Measurements from ENCODE around the gene WDR20. TPM values are rescaled to one million over a fixed set of nuclear protein-coding genes. Genes with fewer than 3 reads are reported as not detected.
A peak's percentile ranks its signal among the peaks of the same experiment; 100 is the strongest.
"Not testable (repeated sequence)": the region's sequence is repeated elsewhere in the genome, so short reads cannot be mapped to it uniquely, and the experiment has no call there.

The WDR20 gene
- total RNA-seq, 1 experiment from 2014 or later, result 21.6 TPM

- DNase-seq (ENCODE audit: low read depth), result no peak
Measured at GRCh38 chr14:102234331-102235264, 94.9 kb downstream of the WDR20 start.

GRCh38 chr14:102235275-102235897 lies 95.7 kb downstream of the WDR20 start:
- DNase-seq (ENCODE audit: low read depth), result peak; percentile 77

GRCh38 chr14:102236026-102236425 lies 96.3 kb downstream of the WDR20 start:
- DNase-seq (ENCODE audit: low read depth), result no peak

- no peak for DNase-seq (ENCODE audit: low read depth)
Measured at GRCh38 chr14:102238131-102238530, 98.4 kb downstream of the WDR20 start.

- no peak for DNase-seq (ENCODE audit: low read depth)
Measured at GRCh38 chr14:102238766-102239165, 99.1 kb downstream of the WDR20 start.

- DNase-seq (ENCODE audit: low read depth), result no peak
Measured at GRCh38 chr14:102239231-102239630, 99.5 kb downstream of the WDR20 start.

GRCh38 chr14:102240481-102240880 lies 100.8 kb downstream of the WDR20 start:
- not testable (repeated sequence) for DNase-seq (ENCODE audit: low read depth)

- no peak for DNase-seq (ENCODE audit: low read depth)
Measured at GRCh38 chr14:102241147-102241546, 101.5 kb downstream of the WDR20 start.

- not testable (repeated sequence) for DNase-seq (ENCODE audit: low read depth)
Measured at GRCh38 chr14:102243795-102244194, 104.1 kb downstream of the WDR20 start.

GRCh38 chr14:102246071-102246470 lies 106.4 kb downstream of the WDR20 start:
- no peak for DNase-seq (ENCODE audit: low read depth)

- DNase-seq (ENCODE audit: low read depth), result no peak
Measured at GRCh38 chr14:102248121-102248520, 108.4 kb downstream of the WDR20 start.

GRCh38 chr14:102249041-102249440 lies 109.3 kb downstream of the WDR20 start:
- DNase-seq (ENCODE audit: low read depth), result peak; percentile 9

- DNase-seq (ENCODE audit: low read depth), result no peak
Measured at GRCh38 chr14:102249981-102250380, 110.3 kb downstream of the WDR20 start.

GRCh38 chr14:102250636-102251035 lies 110.9 kb downstream of the WDR20 start:
- no peak for DNase-seq (ENCODE audit: low read depth)

GRCh38 chr14:102251161-102251560 lies 111.5 kb downstream of the WDR20 start:
- no peak for DNase-seq (ENCODE audit: low read depth)

- DNase-seq (ENCODE audit: low read depth), result no peak
Measured at GRCh38 chr14:102252834-102253801, 113.4 kb downstream of the WDR20 start.

- DNase-seq (ENCODE audit: low read depth), result no peak
Measured at GRCh38 chr14:102255401-102256190, 115.9 kb downstream of the WDR20 start.

GRCh38 chr14:102256716-102257115 lies 117.0 kb downstream of the WDR20 start:
- DNase-seq (ENCODE audit: low read depth), result no peak

GRCh38 chr14:102258136-102258535 lies 118.4 kb downstream of the WDR20 start:
- DNase-seq (ENCODE audit: low read depth), result no peak
